HG02885 (cell line): ENCODE data around the gene MRPL52.
"Not testable (repeated sequence)": the region's sequence is repeated elsewhere in the genome, so short reads cannot be mapped to it uniquely, and the experiment has no call there.

Source experiments
- ATAC-seq: cut with Tn5 transposase; IDR thresholded peaks from one replicate; pipeline ENCODE4 v1.9.1; 2021; ENCODE audit warnings: mild to moderate bottlenecking; ENCODE audit not compliant: unreplicated experiment, poor library complexity

Gene MRPL52

DNA sequence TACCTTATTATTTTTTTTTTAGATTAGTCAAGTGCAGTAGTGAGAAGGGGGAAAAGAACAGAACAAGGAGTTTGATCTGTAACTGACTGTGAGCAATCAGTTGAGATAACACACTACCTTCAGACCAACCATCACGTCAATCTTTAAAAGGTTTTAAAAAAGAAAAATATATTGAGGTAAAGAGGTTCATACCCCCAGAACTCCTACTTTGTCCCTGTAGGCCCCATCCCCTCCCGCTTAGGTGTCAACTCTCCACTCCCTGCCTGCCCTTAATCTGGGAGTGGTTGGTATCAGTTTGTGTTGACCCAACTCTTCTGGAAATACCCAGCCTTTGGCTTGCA is 22.9 kb downstream of the MRPL52 start:
- ATAC-seq = no peak

DNA sequence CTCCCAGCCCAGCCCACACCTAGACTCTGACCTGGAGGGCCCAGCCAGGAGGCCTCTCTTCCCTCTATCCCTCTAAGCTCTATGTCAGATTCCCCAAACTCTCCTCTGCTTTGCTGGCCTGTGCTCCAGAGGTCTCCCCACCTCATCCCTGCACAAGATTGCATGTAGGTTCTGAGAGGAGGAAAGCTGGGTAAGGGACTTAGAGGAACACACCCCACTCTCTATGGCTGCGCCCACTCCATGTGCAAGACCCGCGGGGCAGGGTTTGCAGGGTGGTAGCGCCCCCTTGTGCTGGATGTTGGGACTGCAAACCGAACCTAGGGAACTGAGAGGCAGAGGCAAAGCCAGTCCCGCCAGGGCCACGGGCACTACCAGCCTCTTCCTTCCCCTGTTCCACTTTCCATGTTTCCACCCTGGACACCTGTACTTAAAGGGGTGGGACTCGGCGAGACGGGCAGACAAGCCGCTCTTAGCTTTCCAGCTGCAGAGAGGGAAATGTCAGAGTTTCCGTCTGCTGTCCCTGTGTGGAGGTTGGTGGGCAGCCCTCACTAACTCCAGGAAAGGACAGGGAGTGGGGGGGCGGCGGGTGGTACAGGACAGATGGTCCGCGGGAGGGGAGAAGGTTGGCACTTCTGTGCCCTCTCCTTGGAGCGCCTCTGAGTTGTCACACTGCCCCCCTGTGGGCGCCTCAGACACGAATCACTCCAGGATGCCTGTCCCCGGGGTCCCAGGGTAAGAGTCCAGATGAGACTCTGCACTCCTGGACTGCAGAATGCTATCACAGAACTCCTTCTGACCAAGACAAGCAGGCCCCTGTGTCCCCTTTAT is 23.5 kb downstream of the MRPL52 start:
- ATAC-seq = peak; percentile 86

DNA sequence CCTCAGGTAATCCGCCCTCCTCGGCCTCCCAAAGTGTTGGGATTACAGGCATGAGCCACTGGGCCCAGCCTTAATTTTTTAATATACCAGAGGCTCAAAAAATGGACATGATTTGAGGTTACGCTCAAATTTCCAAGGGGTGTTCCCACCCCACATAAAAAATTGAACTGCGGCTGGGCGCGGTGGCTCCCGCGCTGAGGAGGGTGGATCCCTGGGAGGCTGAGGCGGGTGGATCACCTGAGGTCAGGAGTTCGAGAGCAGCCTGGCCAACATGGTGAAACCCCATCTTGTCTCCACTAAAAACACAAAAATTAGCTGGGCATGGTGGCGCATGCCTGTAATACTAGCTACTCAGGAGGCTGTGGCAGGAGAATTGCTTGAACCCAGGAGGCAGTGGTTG is 24.6 kb downstream of the MRPL52 start:
- ATAC-seq = not testable (repeated sequence)

DNA sequence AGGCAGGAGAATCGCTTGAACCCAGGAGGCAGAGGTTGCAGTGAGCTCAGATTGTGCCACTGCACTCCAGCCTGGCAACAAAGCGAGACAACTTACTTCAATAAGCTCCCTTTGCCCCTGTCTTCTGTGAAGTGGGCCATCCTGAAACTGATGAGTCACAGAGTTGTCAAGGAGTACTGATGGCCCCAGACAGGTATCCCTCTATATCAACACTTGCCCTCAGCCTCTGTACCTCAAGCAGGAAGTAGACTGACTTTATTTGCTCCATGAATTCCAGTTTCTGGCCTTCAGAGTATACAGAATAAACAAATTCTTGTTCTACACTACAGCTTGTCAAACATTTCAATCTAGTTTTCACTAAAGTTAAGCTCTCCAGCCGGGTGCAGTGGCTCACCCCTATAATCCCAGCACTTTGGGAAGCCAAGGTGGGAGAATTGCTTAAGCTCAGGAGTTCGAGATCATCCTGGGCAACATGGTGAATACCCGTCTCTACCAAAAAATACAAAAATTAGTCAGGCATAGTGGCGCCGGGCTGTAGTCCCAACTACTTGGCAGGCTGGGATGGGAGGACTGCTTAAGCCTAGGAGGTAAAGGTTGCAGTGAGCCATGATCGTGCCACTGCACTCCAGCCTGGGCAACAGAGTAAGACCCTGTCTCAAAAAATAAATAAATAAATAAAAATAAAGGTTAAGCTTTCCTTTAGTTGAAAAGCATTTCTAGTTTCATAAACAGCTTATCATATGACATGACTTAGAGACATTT is 25.5 kb downstream of the MRPL52 start:
- no peak for ATAC-seq

DNA sequence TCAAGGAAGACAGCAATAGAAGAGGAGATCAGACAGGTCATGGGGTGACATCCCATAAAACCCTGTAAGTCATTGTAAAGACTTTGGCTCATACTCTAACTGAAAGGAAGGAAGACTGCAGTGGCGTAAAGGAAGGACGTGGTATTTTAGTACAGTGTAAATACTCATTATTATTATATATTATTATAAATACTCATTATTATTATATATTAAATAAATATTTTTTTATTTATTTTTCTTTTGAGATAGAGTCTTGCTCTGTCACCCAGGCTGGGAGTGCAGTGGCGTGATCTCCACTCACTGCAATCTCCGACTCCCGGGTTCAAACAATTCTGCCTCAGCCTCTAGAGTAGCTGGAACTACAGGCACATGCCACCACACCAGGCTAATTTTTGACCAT is 26.7 kb downstream of the MRPL52 start:
- ATAC-seq = no peak

DNA sequence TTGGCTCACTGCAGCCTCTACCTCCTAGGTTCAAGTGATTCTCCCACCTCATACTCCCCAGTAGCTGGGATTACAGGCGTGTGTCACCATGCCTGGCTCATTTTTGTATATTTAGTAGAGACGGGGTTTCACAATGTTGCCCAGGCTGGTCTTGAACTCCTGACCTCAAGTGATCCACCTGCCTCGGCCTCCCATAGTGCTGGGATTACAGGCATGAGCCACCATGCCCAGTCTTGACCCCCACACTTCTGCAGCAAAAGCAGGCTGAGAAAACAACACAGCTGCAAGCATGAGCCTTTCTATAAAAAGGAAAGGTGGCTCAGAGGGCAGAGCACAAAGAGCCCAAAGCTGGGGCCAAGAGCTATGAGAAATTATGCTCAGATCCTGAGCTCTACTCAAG is 30.7 kb downstream of the MRPL52 start:
- not testable (repeated sequence) for ATAC-seq

DNA sequence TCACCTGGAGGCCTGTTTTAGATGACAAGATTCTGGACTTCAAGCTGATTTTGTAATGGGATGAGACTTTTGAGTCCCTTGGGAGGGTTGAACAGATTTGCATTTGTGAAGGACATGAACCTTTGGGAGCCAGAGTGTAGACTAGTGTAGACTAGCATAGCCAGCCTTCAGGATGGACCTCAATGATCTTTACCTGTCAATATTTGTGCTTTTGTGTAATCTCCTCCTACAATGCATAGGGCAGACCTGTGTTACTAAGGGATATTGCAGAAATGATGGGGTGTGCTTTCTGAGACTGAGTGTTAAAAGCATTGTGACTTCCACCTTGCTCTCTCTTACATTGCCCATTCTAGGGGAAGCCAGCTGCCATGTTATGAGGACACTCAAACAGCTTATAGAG is 32.0 kb downstream of the MRPL52 start:
- no peak for ATAC-seq

DNA sequence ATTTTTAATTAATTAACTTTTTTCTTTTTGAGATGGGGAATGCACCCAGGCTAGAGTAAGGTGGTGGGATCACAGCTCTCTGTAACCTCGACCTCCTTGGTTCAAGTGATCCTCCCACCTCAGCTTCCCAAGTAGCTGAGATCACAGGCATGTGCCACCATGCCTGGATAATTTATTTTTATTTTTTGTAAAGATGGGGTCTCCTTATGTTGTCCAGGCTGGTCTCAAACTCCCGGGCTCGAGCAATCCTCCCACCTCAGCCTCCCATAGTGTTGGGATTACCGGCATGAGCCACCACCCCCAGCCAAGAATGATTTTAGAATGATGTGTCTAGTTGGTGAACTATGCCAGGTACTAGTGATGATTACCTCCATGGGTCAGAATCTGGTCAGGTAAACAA is 35.3 kb downstream of the MRPL52 start:
- ATAC-seq = no peak

DNA sequence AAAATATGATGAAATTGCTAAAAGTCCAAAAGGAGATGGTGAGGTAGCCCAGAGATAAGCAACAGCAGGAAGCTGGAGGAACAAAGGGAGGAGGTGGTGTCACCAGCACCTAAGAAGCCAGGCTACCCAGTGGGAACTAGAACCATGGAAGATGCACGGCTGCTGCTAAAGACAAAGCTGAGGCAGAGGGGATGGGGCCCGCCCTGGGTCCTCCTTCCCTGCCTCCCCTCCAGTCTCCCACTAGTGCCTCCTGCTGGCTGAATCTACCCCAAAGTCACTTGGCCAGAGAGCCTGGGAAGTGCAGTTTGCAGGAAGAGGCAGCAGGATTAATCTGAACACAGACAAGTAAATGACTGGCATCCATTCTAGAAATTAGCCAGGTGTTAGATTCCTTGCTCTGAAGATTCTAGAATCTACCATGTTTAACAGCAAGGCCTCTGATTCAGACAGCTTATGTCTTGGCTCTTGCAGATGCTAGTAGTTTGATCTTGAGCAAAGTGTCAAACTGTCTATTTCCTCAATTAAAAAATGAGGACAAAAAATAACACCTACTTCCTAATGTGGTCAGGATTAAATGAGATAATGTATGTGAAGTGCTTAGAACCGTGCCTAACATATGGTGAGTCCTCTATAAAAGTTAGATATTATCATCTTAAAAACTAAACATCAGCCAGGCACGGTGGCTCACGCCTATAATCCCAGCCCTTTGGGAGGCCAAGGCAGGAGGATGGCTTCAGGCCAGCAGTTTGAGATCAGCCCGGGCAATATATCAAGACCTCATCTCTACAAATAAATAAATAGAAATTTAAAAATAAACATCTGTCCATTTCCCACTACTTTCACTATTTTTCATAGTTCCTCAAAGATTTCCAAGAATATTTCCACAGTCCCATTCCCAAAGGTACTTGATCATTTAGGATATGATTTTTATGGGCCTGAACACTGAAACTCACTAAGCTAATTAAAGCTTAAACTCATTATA is 36.0 kb downstream of the MRPL52 start:
- no peak for ATAC-seq

DNA sequence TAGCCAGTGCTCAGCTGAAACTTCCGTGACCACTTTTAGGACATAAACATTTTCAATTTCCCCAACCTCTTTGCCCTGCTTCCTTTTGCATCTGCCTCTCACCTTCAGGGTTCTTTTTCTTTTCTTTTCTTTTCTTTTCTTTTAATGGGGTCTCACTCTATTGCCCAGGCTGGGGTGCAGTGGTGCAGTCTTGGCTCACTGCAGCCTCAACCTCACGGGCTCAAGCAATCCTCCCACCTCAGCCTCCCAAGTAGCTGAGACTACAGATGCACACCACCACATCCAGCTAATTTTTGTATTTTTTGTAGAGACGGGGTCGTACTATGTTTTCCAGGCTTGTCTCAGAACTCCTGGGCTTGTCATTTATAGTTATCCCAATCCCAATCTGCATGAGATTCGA is 37.2 kb downstream of the MRPL52 start:
- no peak for ATAC-seq

DNA sequence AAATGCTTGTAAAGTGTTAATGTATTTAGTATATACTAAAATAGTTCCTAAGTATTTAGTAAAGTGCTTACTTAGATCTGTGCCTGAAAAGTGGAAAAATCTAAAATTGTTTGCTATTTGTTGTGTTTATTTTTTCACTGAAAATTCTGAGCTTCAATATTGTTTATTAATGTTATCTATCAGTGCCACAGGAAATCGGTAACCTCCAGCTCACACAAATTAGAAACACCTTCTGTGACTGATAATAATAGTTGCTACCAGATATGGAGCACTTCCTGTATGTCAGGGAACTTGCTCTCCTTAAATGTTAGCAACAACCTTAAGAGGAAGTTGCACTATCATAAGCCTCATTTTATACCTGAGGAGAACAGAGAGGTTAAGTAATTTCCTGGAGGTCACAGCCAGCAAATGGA is 41.1 kb downstream of the MRPL52 start:
- ATAC-seq = peak; percentile 40

DNA sequence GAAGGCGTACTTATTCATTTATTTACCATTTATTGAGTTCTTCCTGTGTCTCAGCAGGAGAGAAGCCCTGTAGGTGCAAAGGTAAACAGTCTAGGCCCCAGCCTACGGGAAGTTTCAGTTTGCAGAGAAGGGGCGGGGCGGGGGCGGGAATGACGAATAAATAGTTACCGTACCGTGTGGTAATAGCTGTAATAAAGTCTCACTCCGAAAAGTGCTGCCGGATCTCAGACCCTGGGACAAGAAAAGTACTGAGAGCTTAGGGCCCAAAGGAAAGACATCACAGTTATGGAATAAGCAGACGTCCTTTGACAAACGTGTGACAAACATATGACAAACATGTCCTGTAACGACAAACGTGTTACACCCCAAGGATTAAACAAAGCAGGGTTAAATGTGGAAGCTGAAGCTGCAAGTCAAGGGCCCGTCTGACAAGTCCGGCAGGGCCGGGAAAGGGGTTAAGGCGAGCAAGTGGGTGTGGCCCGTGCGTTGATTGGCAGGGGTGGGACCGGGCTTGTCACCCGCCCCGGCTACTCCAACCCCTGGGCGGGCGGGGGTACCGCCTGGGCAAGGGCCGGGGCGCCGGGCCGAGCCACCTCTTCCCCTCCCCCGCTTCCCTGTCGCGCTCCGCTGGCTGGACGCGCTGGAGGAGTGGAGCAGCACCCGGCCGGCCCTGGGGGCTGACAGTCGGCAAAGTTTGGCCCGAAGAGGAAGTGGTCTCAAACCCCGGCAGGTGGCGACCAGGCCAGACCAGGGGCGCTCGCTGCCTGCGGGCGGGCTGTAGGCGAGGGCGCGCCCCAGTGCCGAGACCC is 41.7 kb downstream of the MRPL52 start, which contains the start of gene LRP10:
Gene LRP10 (plus strand): TSS at position 517 of the 809 bp plus-strand sequence. CDS start 564 bp downstream, outside the sequence.
- ATAC-seq = peak; percentile 80

DNA sequence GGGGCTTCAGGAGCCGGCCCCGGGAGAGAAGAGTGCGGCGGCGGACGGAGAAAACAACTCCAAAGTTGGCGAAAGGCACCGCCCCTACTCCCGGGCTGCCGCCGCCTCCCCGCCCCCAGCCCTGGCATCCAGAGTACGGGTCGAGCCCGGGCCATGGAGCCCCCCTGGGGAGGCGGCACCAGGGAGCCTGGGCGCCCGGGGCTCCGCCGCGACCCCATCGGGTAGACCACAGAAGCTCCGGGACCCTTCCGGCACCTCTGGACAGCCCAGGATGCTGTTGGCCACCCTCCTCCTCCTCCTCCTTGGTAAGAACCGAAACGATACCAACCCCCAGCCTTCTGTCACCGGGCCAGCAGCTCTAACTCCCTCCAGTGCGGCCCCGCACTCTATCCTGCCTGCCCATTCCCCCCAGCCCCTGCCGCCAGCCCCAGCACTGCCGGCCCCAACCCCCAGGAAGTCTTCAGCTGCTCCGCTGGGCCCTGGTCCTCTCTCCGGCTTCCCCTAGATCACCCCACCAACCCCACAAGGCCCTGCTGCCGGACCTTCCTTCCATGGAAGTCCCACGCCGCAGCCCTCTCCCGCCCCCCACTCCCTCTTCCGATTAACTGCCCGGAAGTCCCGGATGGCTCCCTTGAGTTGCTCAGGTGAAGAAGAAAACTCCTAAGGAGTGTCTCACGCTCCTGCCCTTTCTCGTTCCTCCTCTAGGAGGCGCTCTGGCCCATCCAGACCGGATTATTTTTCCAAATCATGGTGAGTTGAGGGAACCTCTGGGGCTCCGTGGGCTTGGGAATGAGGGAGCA is 42.5 kb downstream of the MRPL52 start:
- peak; percentile 29 for ATAC-seq

DNA sequence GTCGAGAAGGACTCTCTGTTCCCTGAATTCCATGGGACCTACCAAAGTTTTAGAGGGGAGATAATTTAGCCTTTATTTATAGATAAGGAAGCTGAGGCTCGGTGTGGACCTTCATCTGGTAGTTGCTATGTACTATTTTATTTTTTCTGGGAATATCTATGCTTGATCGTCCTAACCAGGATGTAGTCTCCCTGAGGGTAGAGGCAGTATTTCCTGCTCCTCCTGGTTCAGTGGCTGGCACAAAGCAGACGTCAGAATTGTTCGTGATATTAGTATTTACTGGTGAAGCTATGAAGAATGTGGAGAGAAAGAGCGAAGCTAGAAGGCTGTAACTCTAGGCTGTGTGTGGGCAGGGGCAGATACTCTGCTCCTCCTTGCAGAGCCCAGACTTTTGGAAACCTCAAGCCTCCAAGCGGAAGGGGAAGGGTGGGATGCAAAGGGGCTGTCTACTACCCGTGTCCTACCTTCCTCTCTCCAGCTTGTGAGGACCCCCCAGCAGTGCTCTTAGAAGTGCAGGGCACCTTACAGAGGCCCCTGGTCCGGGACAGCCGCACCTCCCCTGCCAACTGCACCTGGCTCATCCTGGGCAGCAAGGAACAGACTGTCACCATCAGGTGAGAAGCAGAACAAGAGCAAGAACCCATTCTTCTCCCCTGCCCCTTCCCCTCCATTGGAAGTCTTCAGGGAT is 43.3 kb downstream of the MRPL52 start:
- no peak for ATAC-seq

DNA sequence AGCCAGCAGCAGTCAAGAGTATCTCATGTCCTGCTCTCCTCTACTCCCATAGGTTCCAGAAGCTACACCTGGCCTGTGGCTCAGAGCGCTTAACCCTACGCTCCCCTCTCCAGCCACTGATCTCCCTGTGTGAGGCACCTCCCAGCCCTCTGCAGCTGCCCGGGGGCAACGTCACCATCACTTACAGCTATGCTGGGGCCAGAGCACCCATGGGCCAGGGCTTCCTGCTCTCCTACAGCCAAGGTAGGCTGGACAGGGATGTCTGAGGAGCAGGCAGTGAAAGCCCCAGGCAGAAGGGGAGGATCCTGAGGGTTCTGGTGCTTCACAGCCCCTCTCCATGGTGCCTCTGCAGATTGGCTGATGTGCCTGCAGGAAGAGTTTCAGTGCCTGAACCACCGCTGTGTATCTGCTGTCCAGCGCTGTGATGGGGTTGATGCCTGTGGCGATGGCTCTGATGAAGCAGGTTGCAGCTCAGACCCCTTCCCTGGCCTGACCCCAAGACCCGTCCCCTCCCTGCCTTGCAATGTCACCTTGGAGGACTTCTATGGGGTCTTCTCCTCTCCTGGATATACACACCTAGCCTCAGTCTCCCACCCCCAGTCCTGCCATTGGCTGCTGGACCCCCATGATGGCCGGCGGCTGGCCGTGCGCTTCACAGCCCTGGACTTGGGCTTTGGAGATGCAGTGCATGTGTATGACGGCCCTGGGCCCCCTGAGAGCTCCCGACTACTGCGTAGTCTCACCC is 45.5 kb downstream of the MRPL52 start:
- ATAC-seq = no peak

DNA sequence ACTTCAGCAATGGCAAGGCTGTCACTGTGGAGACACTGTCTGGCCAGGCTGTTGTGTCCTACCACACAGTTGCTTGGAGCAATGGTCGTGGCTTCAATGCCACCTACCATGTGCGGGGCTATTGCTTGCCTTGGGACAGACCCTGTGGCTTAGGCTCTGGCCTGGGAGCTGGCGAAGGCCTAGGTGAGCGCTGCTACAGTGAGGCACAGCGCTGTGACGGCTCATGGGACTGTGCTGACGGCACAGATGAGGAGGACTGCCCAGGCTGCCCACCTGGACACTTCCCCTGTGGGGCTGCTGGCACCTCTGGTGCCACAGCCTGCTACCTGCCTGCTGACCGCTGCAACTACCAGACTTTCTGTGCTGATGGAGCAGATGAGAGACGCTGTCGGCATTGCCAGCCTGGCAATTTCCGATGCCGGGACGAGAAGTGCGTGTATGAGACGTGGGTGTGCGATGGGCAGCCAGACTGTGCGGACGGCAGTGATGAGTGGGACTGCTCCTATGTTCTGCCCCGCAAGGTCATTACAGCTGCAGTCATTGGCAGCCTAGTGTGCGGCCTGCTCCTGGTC is 46.1 kb downstream of the MRPL52 start:
- no peak for ATAC-seq

DNA sequence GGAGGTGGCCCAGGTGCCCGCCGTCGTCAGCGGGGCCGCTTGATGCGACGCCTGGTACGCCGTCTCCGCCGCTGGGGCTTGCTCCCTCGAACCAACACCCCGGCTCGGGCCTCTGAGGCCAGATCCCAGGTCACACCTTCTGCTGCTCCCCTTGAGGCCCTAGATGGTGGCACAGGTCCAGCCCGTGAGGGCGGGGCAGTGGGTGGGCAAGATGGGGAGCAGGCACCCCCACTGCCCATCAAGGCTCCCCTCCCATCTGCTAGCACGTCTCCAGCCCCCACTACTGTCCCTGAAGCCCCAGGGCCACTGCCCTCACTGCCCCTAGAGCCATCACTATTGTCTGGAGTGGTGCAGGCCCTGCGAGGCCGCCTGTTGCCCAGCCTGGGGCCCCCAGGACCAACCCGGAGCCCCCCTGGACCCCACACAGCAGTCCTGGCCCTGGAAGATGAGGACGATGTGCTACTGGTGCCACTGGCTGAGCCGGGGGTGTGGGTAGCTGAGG is 47.4 kb downstream of the MRPL52 start:
- ATAC-seq = no peak
